KMS-11 (cell line): ENCODE data around the gene ADCY3.

Experiments
- H2AFZ ChIP-seq: fragments of 200-600 bp; sonication (generic); 2 replicates; pipeline ENCODE4 v1.6.1; 2016; ENCODE audit warnings: antibody characterized with exemption, mixed run types, low read depth
- H3K27ac ChIP-seq: fragments of 200-600 bp; sonication (generic); 2 replicates; pipeline ENCODE4 v1.6.1; 2016; ENCODE audit warnings: mild to moderate bottlenecking, mixed run types
- H3K27me3 ChIP-seq: fragments of 200-600 bp; sonication (generic); 2 replicates; pipeline ENCODE4 v1.6.1; 2017; ENCODE audit warnings: mild to moderate bottlenecking, low read depth, mixed run types, moderate library complexity; ENCODE audit not compliant: insufficient read depth
- H3K36me3 ChIP-seq: fragments of 200-600 bp; sonication (generic); 2 replicates; pipeline ENCODE4 v1.6.1; 2017; ENCODE audit warnings: mild to moderate bottlenecking, mixed run types; ENCODE audit not compliant: insufficient read depth
- H3K4me1 ChIP-seq: fragments of 200-600 bp; sonication (generic); 2 replicates; pipeline ENCODE4 v1.6.1; 2016; ENCODE audit warnings: mild to moderate bottlenecking, low read depth, mixed run types; ENCODE audit not compliant: poor library complexity, severe bottlenecking
- H3K4me2 ChIP-seq: fragments of 200-600 bp; sonication (generic); 2 replicates; pipeline ENCODE4 v1.7.0; 2016; ENCODE audit warnings: mild to moderate bottlenecking, mixed run types
- H3K4me3 ChIP-seq: fragments of 200-600 bp; sonication (generic); IDR thresholded peaks from 2 replicates; pipeline ENCODE4 v1.6.1; 2017; ENCODE audit warnings: low read depth, low read length, mixed read lengths; ENCODE audit not compliant: insufficient read depth
- H3K79me2 ChIP-seq: fragments of 200-600 bp; sonication (generic); 2 replicates; pipeline ENCODE4 v1.6.1; 2016; ENCODE audit warnings: low read depth, mixed run types; ENCODE audit not compliant: insufficient read depth
- H3K9ac ChIP-seq: fragments of 200-600 bp; sonication (generic); 2 replicates; pipeline ENCODE4 v1.6.1; 2016; ENCODE audit warnings: mild to moderate bottlenecking, mixed run types
- H4K20me1 ChIP-seq: fragments of 200-600 bp; sonication (generic); 2 replicates; pipeline ENCODE4 v1.6.1; 2016; ENCODE audit warnings: mild to moderate bottlenecking, mixed run types; ENCODE audit not compliant: insufficient read depth
- CTCF ChIP-seq: fragments of 200-600 bp; sonication (generic); conservative IDR thresholded peaks from 2 replicates; pipeline ENCODE4 v1.6.1; 2017; ENCODE audit warnings: low read depth, mild to moderate bottlenecking, antibody characterized with exemption, low read length, moderate library complexity, mixed read lengths

The ADCY3 gene

DNA sequence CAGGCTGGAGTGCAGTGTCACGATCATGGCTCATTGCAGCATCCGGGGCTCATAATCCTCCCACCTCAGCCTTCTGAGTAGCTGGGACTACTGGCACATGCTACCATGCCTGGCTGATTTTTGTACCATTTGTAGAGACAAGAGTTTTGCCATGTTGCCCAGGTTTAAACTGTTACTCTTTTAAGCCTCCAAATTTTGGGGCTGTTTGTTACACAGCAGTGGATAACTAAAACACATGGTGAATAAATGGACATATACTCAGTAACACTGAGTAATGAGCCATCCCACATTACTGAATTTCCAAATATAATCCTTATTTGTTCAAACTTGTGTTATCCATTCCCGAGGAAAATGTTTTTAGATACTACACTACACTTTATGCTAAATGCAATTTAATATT, 9.8 kb downstream of the ADCY3 start:
- Histone ChIP-seq H3K4me2 (no peak overlapping the region), H4K20me1 (no peaks in the 10 kb centered on the region), H3K9ac (no peak overlapping the region), H3K36me3 (no peaks in the 10 kb centered on the region), H3K79me2 (peaks cover 4% of the 10 kb centered on the region; the same call in 1 of the 2 replicates), H2AFZ (no peak overlapping the region), H3K4me1 (no peaks in the 10 kb centered on the region), H3K27ac (no peak overlapping the region), H3K4me3 (no peak overlapping the region), H3K27me3 (no peaks in the 10 kb centered on the region)
- no peak for TF ChIP-seq CTCF

- Histone ChIP-seq H3K36me3 (no peaks in the 10 kb centered on the region), H2AFZ (no peak overlapping the region), H3K9ac (no peak overlapping the region), H3K27me3 (no peaks in the 10 kb centered on the region), H3K79me2 (peaks cover under 1% of the 10 kb centered on the region; the same call in 1 of the 2 replicates), H3K4me1 (no peaks in the 10 kb centered on the region), H4K20me1 (no peaks in the 10 kb centered on the region), H3K27ac (no peak overlapping the region), H3K4me2 (no peak overlapping the region), H3K4me3 (no peak overlapping the region)
- no peak for TF ChIP-seq CTCF
Observed at GRCh38 chr2:24909555-24910177, 10.4 kb downstream of the ADCY3 start.

- Histone ChIP-seq H3K79me2 (no peaks in the 10 kb centered on the region; the same call in 1 of the 2 replicates), H3K9ac (no peak overlapping the region), H3K4me3 (no peak overlapping the region), H3K36me3 (no peaks in the 10 kb centered on the region), H3K4me1 (no peaks in the 10 kb centered on the region), H4K20me1 (no peaks in the 10 kb centered on the region), H3K27me3 (no peaks in the 10 kb centered on the region), H3K4me2 (no peak overlapping the region), H3K27ac (no peak overlapping the region), H2AFZ (no peak overlapping the region)
- no peak for TF ChIP-seq CTCF
Observed at GRCh38 chr2:24908461-24908901, 11.6 kb downstream of the ADCY3 start.

- H3K27me3 ChIP-seq, result no peaks in the 10 kb centered on the region
- no peaks in the 10 kb centered on the region for H3K4me1 ChIP-seq
- H3K4me2 ChIP-seq, result no peak overlapping the region
- H3K4me3 ChIP-seq, result no peak overlapping the region
- H3K9ac ChIP-seq, result no peak overlapping the region
- TF ChIP-seq CTCF, result no peak
- no peaks in the 10 kb centered on the region for H3K36me3 ChIP-seq
- no peaks in the 10 kb centered on the region for H4K20me1 ChIP-seq
- H3K27ac ChIP-seq, result no peak overlapping the region
- no peak overlapping the region for H2AFZ ChIP-seq
- no peaks in the 10 kb centered on the region; the same call in 1 of the 2 replicates for H3K79me2 ChIP-seq
Observed at GRCh38 chr2:24907116-24907515, 12.9 kb downstream of the ADCY3 start.
